ENCODE results near the gene AP3M1.

The AP3M1 gene

DNA sequence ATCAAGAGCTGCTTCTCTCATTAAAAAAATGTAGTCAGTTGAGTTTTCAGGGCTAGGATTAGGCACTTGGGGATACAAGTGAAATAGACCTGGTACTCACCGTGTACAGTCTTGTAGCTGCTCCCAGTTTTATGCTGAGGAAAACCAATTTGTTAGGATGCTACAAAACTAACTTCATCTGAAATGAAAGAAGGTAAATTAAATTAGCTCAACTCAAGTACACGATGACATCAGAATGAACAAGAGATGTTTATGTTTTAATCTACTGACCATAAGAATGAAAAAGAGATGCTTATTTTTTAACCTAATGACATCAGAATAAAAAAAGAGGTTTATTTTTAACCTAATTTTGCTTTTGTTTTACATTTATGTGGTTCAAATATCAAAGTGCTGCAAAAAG, 73.7 kb downstream of the AP3M1 start:
- TF ChIP-seq EZH2phosphoT487 (IDR thresholded peaks at IDR 0.05; ENCODE audit: borderline replicate concordance, low read length), result no peak
- TF ChIP-seq, protein P1, sequence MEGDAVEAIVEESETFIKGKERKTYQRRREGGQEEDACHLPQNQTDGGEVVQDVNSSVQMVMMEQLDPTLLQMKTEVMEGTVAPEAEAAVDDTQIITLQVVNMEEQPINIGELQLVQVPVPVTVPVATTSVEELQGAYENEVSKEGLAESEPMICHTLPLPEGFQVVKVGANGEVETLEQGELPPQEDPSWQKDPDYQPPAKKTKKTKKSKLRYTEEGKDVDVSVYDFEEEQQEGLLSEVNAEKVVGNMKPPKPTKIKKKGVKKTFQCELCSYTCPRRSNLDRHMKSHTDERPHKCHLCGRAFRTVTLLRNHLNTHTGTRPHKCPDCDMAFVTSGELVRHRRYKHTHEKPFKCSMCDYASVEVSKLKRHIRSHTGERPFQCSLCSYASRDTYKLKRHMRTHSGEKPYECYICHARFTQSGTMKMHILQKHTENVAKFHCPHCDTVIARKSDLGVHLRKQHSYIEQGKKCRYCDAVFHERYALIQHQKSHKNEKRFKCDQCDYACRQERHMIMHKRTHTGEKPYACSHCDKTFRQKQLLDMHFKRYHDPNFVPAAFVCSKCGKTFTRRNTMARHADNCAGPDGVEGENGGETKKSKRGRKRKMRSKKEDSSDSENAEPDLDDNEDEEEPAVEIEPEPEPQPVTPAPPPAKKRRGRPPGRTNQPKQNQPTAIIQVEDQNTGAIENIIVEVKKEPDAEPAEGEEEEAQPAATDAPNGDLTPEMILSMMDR (IDR thresholded peaks at IDR 0.05; ENCODE audit: low read depth, low read length, poor library complexity, severe bottlenecking), result no peak
- Histone ChIP-seq H4K20me1 (ENCODE audit: control insufficient read depth, insufficient read depth, low read depth, low read length) (no peaks in the 10 kb centered on the region), H3K9me2 (replicated peaks; ENCODE audit: control insufficient read depth, low read length) (no peaks in the 10 kb centered on the region), H3K27me3 (ENCODE audit: control insufficient read depth, low read length) (no peaks in the 10 kb centered on the region), H3F3A (ENCODE audit: control insufficient read depth, insufficient read depth) (peaks cover 29% of the 10 kb centered on the region), H3K9me3 (ENCODE audit: control insufficient read depth, insufficient read depth, low read length) (no peaks in the 10 kb centered on the region), H3K4me3 (ENCODE audit: low read length) (peak overlapping the region; percentile 58), H3K27ac (ENCODE audit: low read depth, low read length) (peak overlapping the region; percentile 62), H3K4me1 (ENCODE audit: control insufficient read depth, low read length) (peaks cover 69% of the 10 kb centered on the region), H3K4me2 (ENCODE audit: low read length) (peak overlapping the region; percentile 71), H3K36me3 (ENCODE audit: control insufficient read depth, low read length) (peaks cover 38% of the 10 kb centered on the region), H3K79me2 (ENCODE audit: control insufficient read depth, low read length) (peaks cover 8% of the 10 kb centered on the region; the same call in 1 of the 2 replicates)

DNA sequence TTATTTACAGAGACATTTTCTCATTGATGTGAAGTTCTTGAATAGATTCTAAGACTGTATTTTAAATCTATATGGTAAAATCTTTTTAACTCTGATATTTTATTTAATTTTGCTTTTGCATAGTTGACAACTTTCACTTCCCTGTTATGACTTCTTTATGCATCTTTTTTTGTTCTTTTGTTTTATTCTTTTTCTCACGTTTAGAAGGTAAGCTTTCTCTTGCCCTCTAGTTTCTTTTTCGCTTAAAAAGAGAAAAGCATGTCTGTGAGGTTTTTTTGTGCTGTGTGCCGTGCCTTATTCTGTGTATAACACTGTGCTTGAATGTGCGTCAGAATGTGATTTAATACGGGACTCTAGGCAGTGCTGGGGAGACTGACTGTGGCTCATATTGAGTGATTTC, 74.7 kb downstream of the AP3M1 start:
- Histone ChIP-seq H4K20me1 (ENCODE audit: control insufficient read depth, insufficient read depth, low read depth, low read length) (no peaks in the 10 kb centered on the region), H3K9me2 (replicated peaks; ENCODE audit: control insufficient read depth, low read length) (no peaks in the 10 kb centered on the region), H3K4me3 (ENCODE audit: low read length) (peak overlapping the region; percentile 58), H3K4me2 (ENCODE audit: low read length) (peak overlapping the region; percentile 71), H3K4me1 (ENCODE audit: control insufficient read depth, low read length) (peaks cover 63% of the 10 kb centered on the region), H3K9me3 (ENCODE audit: control insufficient read depth, insufficient read depth, low read length) (no peaks in the 10 kb centered on the region), H3K79me2 (ENCODE audit: control insufficient read depth, low read length) (peaks cover 8% of the 10 kb centered on the region; the same call in 1 of the 2 replicates), H3F3A (ENCODE audit: control insufficient read depth, insufficient read depth) (peaks cover 27% of the 10 kb centered on the region), H3K27me3 (ENCODE audit: control insufficient read depth, low read length) (no peaks in the 10 kb centered on the region), H3K36me3 (ENCODE audit: control insufficient read depth, low read length) (peaks cover 33% of the 10 kb centered on the region), H3K27ac (ENCODE audit: low read depth, low read length) (peak overlapping the region; percentile 62)
- TF ChIP-seq, protein P1 (IDR thresholded peaks at IDR 0.05; ENCODE audit: low read depth, low read length, poor library complexity, severe bottlenecking), result no peak
- TF ChIP-seq EZH2phosphoT487 (IDR thresholded peaks at IDR 0.05; ENCODE audit: borderline replicate concordance, low read length), result no peak

DNA sequence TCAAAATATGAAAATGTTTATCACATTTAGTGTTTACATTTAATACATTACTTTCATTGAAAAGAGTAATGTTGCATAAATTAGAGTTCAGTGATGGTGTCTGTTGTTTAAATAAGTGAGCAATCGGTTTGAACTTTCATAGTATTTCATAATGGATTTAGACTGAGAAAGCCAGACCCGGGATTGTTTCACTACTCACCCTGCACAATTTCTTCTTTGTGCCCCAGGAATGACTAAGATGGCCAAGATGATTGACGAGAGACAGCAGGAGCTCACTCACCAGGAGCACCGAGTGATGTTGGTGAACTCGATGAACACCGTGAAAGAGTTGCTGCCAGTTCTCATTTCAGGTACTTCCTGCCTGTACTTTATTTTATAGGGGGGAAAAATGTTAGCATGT, 78.1 kb downstream of the AP3M1 start:
- Histone ChIP-seq H3F3A (ENCODE audit: control insufficient read depth, insufficient read depth) (peaks cover 17% of the 10 kb centered on the region), H3K36me3 (ENCODE audit: control insufficient read depth, low read length) (peaks cover 32% of the 10 kb centered on the region), H4K20me1 (ENCODE audit: control insufficient read depth, insufficient read depth, low read depth, low read length) (no peaks in the 10 kb centered on the region), H3K27me3 (ENCODE audit: control insufficient read depth, low read length) (no peaks in the 10 kb centered on the region), H3K4me1 (ENCODE audit: control insufficient read depth, low read length) (peaks cover 34% of the 10 kb centered on the region), H3K4me2 (ENCODE audit: low read length) (no peak overlapping the region), H3K9me3 (ENCODE audit: control insufficient read depth, insufficient read depth, low read length) (no peaks in the 10 kb centered on the region), H3K79me2 (ENCODE audit: control insufficient read depth, low read length) (peaks cover 7% of the 10 kb centered on the region; the same call in 1 of the 2 replicates), H3K4me3 (ENCODE audit: low read length) (no peak overlapping the region), H3K27ac (ENCODE audit: low read depth, low read length) (no peak overlapping the region), H3K9me2 (replicated peaks; ENCODE audit: control insufficient read depth, low read length) (no peaks in the 10 kb centered on the region)
- no peak for TF ChIP-seq EZH2phosphoT487 (IDR thresholded peaks at IDR 0.05; ENCODE audit: borderline replicate concordance, low read length)
- TF ChIP-seq, protein P1 (IDR thresholded peaks at IDR 0.05; ENCODE audit: low read depth, low read length, poor library complexity, severe bottlenecking), result no peak
